HG03064 (cell line): ENCODE results near the gene UHRF1.
"Not testable (repeated sequence)": the region's sequence is repeated elsewhere in the genome, so short reads cannot be mapped to it uniquely, and the experiment has no call there.

ENCODE experiments used
- ATAC-seq: cut with Tn5 transposase; IDR thresholded peaks from one replicate; pipeline ENCODE4 v1.9.1; 2021; ENCODE audit warnings: low read depth; ENCODE audit not compliant: unreplicated experiment

UHRF1 gene

DNA sequence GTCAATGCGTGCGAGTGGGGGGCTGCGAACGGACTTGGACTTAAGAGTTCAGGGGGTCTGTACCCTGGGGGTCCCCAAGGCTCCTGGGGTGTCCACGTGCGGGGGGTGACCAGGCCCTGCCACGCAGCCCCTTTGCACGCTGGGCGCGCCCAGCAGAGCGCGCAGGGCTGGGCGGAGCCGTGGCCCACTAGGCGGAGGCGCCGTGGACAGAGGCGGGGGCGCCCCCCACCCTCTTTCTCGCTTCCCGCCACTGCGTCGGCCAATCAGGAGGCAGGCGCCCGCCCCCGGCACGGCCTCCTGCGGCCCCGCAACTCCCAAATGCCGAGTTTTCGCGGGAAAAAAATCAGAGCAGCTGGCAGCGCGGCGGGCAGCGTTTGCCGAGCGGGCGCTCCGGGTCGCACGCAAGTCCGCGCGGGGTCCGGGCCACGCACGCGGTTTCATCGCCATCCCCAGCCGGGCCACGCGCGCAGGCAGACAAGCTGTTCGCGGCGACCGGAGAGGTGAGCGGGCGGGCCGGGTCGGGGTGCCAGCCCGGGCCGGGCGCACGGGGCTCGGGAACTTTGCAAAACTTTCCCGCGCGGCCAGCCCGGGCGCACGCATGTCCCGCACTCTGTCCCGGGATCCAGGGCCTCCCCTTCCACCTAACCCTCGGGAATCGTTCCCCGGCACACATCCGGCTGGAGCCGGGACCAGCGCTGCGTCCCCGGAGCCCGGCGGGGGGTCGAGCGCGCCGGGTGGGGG is at the start of gene UHRF1:
UHRF1 (plus strand) TSS at position 346 of the 741 bp plus-strand sequence. CDS start 1,385 bp downstream, outside the sequence.
- no peak for ATAC-seq

DNA sequence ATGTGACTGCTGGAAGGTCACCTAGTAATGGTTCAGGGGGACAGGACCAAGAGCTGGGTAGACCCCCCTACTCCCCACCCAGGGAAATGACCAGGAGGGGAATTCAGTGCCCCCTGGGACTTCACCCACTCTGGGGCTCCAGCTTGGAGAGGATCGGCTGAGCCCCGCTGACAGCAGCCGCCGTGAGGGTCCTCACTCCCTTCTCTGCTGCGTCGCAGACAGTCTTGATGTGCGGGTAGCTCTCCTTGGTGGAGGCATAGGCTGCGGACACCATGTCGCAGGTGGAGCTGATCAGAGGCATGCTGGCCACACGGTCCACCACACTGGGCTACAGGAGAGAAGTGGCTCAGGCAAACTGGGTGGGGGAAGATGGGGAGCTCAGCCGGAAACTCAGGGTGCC is 49.6 kb upstream of the UHRF1 start:
- ATAC-seq: no peak

DNA sequence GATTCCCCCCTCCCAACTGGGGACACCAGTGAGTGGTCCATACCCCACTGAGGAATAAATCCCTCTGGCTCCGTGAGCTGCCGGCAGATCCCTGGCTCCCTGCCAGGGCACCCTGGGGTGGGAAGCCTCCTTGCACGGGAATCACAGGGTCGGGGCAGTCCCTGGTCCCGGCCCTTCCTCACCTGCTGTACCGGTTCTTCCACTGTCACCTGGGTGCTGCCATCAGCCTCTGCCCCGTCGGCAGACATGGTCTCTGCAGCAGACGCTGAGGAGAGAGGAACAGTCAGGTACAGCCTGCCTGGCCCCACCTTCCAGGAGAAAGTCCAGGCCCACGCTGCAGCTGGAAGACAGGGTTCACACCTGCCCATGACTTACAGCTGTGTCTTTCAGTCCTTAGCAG is 48.2 kb upstream of the UHRF1 start:
- no peak for ATAC-seq

DNA sequence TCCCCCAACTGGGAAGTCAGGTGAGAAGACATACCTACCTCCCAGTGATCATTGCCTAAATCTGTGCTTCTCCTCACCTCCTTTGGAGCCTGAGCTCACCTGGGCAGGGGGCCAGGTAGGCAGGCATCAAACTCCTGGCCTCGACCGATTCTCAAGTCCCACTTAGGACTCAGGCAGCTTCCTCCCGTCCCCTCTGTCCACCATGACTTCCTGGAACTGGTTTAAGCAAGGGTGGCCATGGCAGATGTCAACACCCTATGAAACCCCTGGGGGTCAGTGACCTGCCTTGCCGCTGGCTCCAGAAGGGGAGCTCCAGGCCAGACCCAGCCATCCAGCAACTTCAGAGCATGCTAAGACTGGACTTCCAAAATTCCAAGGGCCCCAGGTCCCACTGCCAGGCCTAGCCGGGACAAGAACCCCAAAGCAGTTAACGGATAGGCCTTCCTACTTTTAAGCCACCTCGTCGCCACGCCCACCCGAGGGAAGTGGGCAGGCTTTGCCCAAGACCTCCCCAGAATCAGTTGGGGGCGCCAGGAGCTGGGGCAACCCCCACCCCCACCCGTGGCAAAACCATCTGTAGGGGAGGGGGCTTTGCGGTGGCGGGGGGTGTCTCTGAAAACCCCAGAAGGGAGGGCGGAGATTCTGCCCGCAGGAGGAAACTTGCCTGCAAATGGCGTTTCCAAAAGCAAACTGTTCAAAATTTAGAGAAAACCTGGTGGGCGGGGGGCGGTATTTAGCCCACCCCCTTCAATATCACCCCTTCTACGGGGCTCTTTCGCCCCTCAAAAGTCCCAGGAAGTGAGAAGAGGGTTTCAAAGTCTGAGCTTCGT is 42.5 kb upstream of the UHRF1 start:
- no peak for ATAC-seq

DNA sequence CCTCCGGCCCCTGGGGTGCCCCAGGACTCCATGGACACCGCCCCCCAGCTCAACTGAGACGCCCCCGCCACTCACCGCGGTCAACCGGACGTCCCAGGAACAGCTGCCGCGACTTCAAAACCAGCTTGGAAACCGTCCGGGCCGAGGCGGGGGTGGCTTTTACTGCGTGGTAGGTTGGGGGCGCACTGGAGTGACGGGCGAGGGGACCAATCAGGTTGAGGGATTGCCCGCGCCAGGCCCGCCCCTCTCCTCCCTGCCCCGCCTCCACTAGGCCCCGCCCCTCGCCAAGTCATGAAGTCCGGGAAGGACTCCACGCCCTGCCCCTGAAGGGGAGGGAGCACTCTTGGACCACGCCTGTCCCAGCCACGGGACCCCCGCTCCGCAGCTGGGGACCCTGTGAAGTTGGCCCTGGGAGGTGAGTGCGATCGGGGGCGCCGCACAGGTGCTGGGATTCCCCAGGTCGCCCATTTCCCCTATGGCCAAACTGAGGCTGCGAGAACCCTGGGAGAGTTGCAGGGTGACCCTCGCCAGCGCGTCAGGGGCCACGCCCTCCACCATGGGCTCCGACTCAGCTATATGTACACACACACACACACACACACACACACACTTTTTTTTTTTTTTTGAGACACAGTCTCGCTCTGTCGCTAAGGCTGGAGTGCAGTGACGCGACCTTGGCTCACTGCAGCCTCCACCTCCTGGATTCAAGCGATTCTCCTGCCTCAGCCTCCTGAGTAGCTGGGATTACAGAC is 41.6 kb upstream of the UHRF1 start, which contains the start of gene PLIN3:
PLIN3 (minus strand) TSS at position 134 of the 752 bp plus-strand sequence. CDS start 6,273 bp downstream, outside the sequence.
- no peak for ATAC-seq

DNA sequence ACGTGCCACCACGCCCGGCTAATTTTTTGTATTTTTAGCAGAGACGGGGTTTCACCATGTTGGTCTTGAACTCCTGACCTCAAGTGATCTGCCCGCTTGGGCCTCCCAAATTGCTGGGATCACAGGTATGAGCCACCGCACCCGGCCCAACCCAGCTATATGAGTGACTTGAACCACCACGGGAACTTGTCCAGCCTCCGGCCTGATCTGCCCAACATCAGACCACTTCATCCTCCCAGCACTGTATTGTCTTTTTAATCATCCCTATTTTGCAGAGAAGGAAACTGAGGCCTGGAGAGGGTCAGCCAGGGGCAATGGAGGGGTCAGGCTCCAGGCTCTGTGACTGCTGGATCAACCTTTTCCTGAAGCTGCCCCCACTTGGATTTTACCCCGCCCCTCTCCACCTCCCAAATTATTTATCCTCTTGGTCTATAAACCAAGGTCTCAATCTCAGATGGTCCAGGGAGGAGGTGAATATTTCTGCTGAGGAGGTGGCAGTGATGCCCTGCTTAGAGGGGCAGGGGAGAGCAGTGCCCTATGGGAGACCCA is 40.9 kb upstream of the UHRF1 start:
- no peak for ATAC-seq

DNA sequence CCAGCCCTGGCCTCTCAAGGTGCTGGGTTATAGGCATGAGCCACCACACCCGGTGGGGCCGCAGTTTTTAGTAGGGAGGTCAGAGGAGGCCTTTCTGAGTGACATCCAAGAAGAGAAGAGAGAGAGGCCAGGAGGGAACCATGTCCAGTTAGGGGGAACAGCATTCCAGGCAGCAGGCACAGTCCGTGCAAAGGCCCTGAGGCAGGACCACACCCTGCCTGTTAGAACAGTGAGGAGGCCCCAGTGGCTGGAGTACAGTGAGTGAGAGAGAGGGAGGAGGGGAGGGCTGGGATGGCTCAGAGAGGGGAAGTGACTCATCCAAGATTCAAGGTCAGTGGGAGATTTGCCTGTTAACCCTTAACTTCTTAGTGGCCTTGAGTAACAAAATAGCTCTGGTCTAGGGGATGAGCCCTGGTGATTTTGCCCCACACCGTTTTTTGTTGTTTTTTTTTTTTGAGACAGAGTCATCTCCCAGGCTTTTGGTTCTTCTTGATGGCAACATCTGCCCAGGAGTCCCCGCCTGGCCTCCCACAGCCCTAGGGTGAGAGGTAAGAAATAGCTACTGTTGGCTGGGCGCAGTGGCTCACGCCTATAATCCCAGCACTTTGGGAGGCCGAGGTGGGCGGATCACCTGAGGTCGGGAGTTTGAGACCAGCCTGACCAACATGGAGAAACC is 39.1 kb upstream of the UHRF1 start:
- no peak for ATAC-seq

DNA sequence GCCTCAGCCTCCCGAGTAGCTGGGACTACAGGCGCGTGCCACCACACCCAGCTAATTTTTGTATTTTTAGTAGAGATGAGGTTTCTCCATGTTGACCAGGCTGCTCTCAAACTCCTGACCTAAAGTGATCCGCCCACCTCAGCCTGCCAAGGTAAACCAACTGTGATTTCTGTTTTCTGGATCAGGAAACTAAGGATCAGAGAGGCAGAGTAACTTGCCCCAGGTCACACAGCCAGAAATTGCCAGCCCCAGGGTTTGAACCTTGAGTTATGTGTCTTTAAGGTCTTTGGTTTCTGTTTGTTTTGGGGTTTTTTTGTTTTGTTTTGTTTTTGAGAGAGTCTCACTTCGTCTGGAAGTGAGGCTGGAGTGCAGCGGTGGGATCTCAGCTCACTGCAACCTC is 37.6 kb upstream of the UHRF1 start:
- no peak for ATAC-seq

DNA sequence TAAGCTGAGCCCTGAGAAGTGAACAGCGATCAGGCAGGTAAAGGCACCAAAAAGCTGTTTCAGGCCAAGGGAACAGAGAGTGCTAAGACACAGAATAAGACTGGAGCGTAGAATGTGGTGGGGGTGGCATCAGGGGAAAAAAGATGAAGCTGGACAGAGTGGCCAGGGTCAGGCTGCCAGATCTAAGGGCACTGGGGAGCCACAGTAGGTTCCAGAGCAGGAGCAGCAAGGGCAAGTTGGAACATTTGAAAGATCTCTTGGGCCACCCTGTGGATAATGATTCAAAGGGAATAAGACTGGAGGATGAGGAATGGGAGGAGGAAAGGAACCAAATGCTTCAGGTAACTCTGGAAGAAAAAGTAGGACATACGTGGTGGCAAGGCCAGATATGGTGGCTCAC is 35.4 kb upstream of the UHRF1 start:
- no peak for ATAC-seq

DNA sequence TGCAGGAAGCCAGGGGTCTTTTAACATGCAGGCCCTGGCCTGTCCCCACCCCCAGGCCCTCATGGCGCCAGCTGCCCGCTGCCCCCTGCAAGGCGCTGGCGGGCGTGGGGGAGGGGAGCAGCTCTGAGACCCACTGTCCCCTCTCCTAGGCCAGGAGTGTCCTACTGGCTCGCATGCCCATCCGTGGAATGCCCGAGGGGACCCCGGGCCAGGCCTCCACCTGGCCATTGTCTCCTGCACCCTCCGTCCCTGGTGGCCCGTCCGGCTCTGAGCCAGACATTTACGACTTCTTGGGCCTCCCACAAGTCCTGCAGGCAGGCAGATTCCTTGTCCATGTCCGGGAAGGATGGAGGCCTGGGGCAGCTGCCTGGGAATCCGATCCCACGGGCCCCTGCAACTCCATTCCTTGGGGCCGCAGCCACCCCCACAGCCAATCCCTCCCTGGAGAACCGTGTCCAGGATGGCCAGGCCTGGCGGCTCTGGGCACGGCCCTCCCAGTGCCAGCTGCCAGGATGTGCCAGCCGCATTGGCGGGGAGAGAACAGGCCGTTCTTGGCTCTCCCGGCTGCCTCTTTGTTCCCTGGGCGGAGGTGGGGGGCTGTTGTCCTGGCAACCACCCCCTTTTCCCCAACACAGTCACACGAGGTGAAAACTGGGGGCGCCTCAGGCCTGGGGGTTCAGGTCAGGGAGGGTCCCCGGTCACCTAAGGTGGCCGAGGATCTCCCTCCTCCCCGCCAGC is 31.4 kb upstream of the UHRF1 start:
- no peak for ATAC-seq

DNA sequence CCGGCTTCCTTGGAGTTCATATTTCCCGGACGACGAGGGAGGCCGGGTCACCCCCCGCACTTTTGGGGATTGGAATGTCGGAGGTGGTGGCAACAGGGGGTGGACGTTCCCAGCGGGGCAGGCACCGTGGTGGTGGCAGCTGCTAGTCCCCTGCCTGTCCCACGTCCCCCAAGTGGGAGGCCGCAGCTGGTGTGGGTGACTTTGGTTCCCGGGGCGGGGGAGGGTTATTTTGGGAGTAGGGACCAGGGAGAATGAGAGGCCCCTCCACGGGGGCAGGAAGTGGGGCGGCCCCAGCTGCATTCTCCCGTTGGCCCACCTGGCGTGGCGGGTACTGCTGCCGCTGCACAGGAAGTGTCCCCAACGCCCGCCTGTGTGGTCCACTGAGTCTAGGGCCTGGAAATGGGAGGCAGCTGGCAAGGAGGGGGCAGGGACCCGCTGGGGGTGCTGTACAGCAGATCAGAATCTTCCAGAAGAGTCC is 30.8 kb upstream of the UHRF1 start:
- no peak for ATAC-seq

DNA sequence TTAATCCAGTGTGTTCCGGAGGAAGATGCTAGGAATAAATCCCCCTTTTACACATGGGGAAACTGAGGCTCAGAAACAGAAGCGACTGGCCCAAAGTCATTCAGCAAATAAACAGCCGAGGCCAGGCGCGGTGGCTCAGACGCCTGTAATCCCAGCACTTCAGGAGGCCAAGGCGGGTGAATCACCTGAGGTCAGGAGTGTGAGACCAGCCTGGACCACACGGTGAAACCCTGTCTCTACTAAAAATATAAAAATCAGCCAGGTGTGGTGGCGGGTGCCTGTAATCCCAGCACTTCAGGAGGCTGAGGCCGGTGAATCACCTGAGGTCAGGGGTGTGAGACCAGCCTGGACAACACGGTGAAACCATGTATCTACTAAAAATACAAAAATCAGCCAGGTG is 30.3 kb upstream of the UHRF1 start:
- no peak for ATAC-seq

DNA sequence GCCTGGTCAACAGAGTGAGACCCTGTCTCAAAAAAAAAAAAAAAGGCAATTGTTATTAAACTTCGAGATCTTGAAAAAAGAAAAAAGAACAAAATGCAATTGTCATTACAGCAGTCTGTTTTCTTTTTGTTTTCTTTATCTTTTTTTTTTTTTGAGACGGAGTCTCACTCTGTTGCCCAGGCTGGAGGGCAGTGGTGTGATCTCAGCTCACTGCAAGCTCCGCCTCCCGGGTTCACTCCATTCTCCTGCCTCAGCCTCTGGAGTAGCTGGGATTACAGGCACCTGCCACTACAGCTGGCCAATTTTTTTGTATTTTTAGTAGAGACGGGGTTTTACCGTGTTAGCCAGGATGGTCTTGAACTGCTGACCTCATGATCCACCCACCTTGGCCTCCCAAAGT is 26.4 kb upstream of the UHRF1 start:
- not testable (repeated sequence) for ATAC-seq

DNA sequence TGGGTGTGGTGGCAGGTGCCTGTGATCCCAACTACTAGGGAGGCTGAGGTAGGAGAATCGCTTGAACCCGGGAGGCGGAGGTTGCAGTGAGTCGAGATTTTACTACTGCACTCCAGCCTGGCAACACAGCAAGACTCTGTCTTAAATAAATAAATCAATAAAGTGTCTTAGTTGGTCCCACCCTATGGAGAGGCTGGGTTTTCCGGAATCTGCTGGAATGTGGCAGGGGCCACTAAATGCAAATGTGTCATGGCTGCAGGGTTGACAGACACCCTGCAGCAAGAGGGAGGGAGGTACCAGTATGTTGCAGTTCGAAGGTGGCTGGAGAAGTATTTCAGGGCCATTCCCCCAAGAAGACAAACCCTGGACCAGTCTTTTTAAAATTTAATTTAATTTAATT is 24.3 kb upstream of the UHRF1 start:
- not testable (repeated sequence) for ATAC-seq

DNA sequence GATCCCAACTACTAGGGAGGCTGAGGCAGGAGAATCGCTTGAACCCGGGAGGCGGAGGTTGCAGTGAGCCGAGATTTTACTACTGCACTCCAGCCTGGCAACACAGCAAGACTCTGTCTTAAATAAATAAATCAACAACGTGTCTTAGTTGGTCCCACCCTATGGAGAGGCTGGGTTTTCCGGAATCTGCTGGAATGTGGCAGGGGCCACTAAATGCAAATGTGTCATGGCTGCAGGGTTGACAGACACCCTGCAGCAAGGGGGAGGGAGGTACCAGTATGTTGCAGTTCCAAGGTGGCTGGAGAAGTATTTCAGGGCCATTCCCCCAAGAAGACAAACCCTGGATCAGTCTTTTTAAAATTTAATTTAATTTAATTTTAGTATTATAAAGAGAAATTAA is 21.5 kb upstream of the UHRF1 start:
- not testable (repeated sequence) for ATAC-seq

DNA sequence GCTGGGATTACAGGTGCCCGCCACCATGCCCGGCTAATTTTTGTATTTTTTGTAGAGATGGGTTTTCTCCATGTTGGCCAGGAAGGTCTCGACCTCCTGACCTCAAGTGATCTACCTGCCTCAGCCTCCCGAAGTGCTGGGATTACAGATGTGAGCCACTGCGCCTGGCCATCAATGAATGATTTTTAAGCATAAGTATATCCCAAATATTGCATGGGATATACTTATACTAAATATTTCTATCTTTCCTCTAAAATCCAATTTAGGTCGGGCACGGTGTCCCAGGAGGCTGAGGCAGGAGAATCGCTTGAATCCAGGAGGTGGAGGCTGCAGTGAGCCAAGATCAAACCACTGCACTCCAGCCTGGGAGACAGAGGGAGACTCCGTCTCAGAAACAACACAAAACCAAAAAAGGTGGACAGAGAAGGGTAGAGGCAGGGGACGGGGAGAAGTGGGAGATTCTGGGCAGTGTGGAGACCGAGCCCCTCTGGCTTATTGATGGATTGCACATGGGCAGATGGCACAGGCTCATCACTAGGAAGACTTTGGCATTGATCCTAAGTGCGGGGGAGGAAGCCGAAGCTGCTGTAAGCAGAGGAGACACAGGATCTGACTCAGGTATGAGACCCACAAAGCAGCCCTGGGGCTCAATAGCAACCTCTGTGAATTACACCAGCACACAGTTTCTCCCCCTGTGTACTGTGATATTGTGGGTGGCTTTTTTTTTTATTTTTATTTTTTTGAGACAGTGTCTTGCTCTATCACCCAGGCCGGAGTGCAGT is 20.1 kb upstream of the UHRF1 start:
- ATAC-seq: no peak

DNA sequence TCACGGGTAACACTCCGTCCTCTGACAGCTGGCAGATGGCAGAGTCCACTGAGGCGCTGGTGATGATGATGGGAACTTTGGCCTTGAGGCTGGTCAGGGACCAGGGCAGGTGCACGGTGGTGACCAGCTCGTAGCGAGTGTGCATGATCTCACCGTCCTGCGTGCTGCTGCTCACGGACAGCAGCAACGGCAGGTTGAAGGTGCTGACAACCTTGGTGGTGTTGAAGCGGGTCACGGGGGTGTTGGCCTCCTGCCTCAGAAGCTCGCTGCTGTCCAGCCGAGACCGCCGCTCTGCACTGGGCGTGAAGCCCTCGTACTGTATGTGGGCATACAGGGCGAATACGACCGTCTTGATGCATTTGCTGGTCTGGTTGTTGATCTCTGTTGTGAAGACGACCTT is 18.2 kb upstream of the UHRF1 start:
- ATAC-seq: no peak

DNA sequence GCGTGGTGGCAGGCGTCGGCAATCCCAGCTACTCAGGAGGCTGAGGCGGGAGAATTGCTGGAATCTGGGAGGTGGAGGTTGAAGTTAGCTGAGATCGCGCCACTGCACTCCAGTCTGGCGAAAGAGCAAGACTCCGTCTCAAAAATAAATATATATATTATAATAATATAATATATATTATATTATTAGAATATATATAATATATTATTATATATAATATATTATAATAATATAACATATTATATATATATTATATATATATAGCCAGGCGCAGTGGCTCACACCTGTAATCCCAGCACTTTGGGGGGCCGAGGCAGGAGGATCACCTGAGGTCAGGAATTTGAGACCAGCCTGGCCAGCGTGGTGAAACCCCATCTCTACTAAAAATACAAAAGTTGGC is 16.3 kb upstream of the UHRF1 start:
- not testable (repeated sequence) for ATAC-seq

DNA sequence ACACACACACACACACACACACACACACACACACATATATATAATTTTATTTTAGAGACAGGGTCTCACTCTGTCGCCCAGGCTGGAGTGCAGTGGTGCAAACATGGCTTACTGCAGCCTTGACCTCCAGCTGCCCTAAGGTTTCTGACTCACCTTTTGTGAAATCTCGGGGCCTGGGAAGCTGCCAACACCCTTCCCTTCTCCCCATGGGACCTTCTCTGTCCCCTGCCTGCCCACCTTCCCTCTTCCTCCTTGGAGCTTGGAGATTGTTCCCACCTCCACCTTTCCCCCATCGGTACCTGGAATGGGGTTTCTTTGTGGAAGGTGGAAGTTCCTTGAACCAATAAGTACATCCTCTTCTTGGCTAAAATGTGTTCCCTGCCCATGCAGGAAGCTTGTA is 12.9 kb upstream of the UHRF1 start:
- no peak for ATAC-seq
